GM12878 (cell line): ENCODE results near the gene ADD1. TPM values are rescaled to one million over a fixed set of nuclear protein-coding genes. Genes with fewer than 3 reads are reported as not detected.

Source experiments
- ATAC-seq: fragments of 200-7000 bp; cut with Tn5 transposase; 3 replicates; pipeline ENCODE4 v1.9.1; 2020; ENCODE audit warnings: mild to moderate bottlenecking, moderate library complexity
- BruUV-seq: library from RNA; stranded (reverse); fragments of 400-500 nt; replicated peaks from 2 replicates; lab custom pipeline; 2021; lab: Mats Ljungman, UMichigan
- CTCF ChIA-PET: fragments of 300-600 bp; sonication (Branson Sonifier 250); formaldehyde crosslinking; extraction: SDS; loops from one replicate; lab custom pipeline; 2021; ENCODE audit warnings: inconsistent platforms; lab: Yijun Ruan, JAX
- POLR2A ChIA-PET: fragments of 350-600 bp; formaldehyde crosslinking; extraction: SDS; loops from one replicate; lab custom pipeline; 2021; ENCODE audit warnings: inconsistent platforms; lab: Charles Lee
- RAD21 ChIA-PET: fragments of 300-600 bp; sonication (Branson Sonifier 250); formaldehyde crosslinking; loops from one replicate; lab custom pipeline; 2023; ENCODE audit warnings: antibody characterized with exemption; ENCODE audit not compliant: unreplicated experiment; lab: Charles Lee
- SMC1A ChIA-PET: fragments of 300-600 bp; sonication (Branson Sonifier 250); formaldehyde crosslinking; loops from one replicate; lab custom pipeline; 2023; ENCODE audit not compliant: unreplicated experiment, uncharacterized antibody; lab: Charles Lee
- DNase-seq: peaks from one replicate; pipeline ENCODE4 v3.0.0-alpha.2; 2011; ENCODE audit warnings: low read depth, low spot score
- FAIRE-seq: peaks from 3 replicates; lab custom pipeline; 2011; peaks lifted over from hg19 to GRCh38; lab: Jason Lieb, UNC
- H2AFZ ChIP-seq: 2 replicates; pipeline ENCODE4 v1.6.0; 2011; ENCODE audit warnings: low read depth, low read length, control low read depth; ENCODE audit not compliant: control insufficient read depth
- H3K27ac ChIP-seq: 2 replicates; pipeline ENCODE4 v1.5.1; 2011; ENCODE audit warnings: control low read depth; ENCODE audit not compliant: control insufficient read depth, insufficient read depth
- H3K27me3 ChIP-seq, 2 experiments: replicated peaks in 1 of 2; 2 replicates each; pipeline versions ENCODE4 v1.6.0 to v1.6.1; 2011; ENCODE audit warnings: low read length in 1 of 2; ENCODE audit not compliant: control insufficient read depth in 2 of 2, insufficient read depth in 2 of 2
- H3K36me3 ChIP-seq, 2 experiments: 2 replicates each; pipeline ENCODE4 v1.5.1; 2011; ENCODE audit warnings: low read length in 1 of 2; ENCODE audit not compliant: control insufficient read depth in 2 of 2, insufficient read depth in 2 of 2
- H3K4me1 ChIP-seq: 2 replicates; pipeline ENCODE4 v1.6.1; 2011; ENCODE audit warnings: mild to moderate bottlenecking, low read length, moderate library complexity, mixed read lengths; ENCODE audit not compliant: control insufficient read depth, insufficient read depth
- H3K4me2 ChIP-seq: 2 replicates; pipeline ENCODE4 v1.6.0; 2011; ENCODE audit warnings: control low read depth; ENCODE audit not compliant: control insufficient read depth, insufficient read depth
- H3K4me3 ChIP-seq: fragments of 200-600 bp; sonication (generic); 2 replicates; pipeline ENCODE4 v1.5.1; 2016
- H3K79me2 ChIP-seq: 2 replicates; pipeline ENCODE4 v1.6.0; 2011; ENCODE audit warnings: low read length; ENCODE audit not compliant: control insufficient read depth, insufficient read depth
- H3K9ac ChIP-seq: 2 replicates; pipeline ENCODE4 v1.8.0; 2011; ENCODE audit warnings: low read length, control low read depth, mixed read lengths; ENCODE audit not compliant: control insufficient read depth, insufficient read depth
- H3K9me3 ChIP-seq: replicated peaks from 3 replicates; pipeline ENCODE4 v1.5.1; 2011; ENCODE audit warnings: mild to moderate bottlenecking, low read length; ENCODE audit not compliant: control insufficient read depth, insufficient read depth
- H4K20me1 ChIP-seq: 2 replicates; pipeline ENCODE4 v1.6.0; 2011; ENCODE audit not compliant: control insufficient read depth, insufficient read depth
- BACH1 ChIP-seq: fragments of 450-650 bp; IDR thresholded peaks from 2 replicates; pipeline ENCODE4 v1.6.1; 2017; ENCODE audit warnings: mild to moderate bottlenecking, borderline replicate concordance
- HDAC2 ChIP-seq: fragments of 200-600 bp; sonication (generic); IDR thresholded peaks from 2 replicates; pipeline ENCODE4 v1.6.1; 2017
- KAT2A ChIP-seq: conservative IDR thresholded peaks from 2 replicates; pipeline ENCODE4 v1.6.1; 2011; ENCODE audit warnings: low read depth, low read length; ENCODE audit not compliant: control insufficient read depth
- POLR2A ChIP-seq: IDR thresholded peaks from 2 replicates; pipeline ENCODE4 v1.6.1; 2011; ENCODE audit warnings: low read depth, mild to moderate bottlenecking, low read length
- RB1 ChIP-seq: fragments of 450-650 bp; formaldehyde crosslinking; IDR thresholded peaks from 2 replicates; pipeline ENCODE4 v1.6.1; 2017; ENCODE audit warnings: mild to moderate bottlenecking, borderline replicate concordance
- SREBF2 ChIP-seq: IDR thresholded peaks from 2 replicates; pipeline ENCODE4 v1.6.1; 2012; ENCODE audit warnings: mild to moderate bottlenecking, low read length
- SUZ12 ChIP-seq: fragments of 200-600 bp; sonication (generic); IDR thresholded peaks from one replicate; pipeline ENCODE4 v1.6.1; 2018; ENCODE audit warnings: antibody characterized with exemption, mild to moderate bottlenecking; ENCODE audit not compliant: unreplicated experiment
- WRNIP1 ChIP-seq: IDR thresholded peaks from 2 replicates; pipeline ENCODE4 v1.6.1; 2011; ENCODE audit warnings: low read depth, low read length, improper control_type of control experiment, borderline replicate concordance
- ZNF207 ChIP-seq: fragments of 450-650 bp; IDR thresholded peaks from 2 replicates; pipeline ENCODE4 v1.6.1; 2014; ENCODE audit warnings: antibody characterized with exemption, mild to moderate bottlenecking, borderline replicate concordance
- WGBS: methylation state at CpG from one replicate; pipeline ENCODE4 v1.1.6; 2016; ENCODE audit warnings: low lambda C conversion rate; ENCODE audit not compliant: insufficient replicate concordance, insufficient coverage; ENCODE audit errors: missing lambda C conversion rate; 5-methylcytosine and 5-hydroxymethylcytosine counted together
- in situ Hi-C: fragments of 300-500 bp; cut with MboI; formaldehyde crosslinking; loops from 9 replicates; pipeline ENCODE4 v1.14.3; 2018; ENCODE audit warnings: mixed read lengths
- intact Hi-C: fragments of 100-400 bp; cut with micrococcal nuclease; formaldehyde crosslinking; loops from one replicate; pipeline ENCODE4 v1.14.2; 2022; ENCODE audit not compliant: unreplicated experiment
- polyA plus RNA-seq, 11 experiments: library from polyadenylated mRNA; depleted of rRNA in 4 of 11; unstranded in 6 of 11; stranded (reverse) in 5 of 11; fragments of >200 nt; fragmentation: Nextera tagmentation in 4 of 11; fragmentation: Illumina TruSeq in 1 of 11; extraction: Ambion mirVana in 4 of 11; extraction: Trizol in 1 of 11; gene quantifications; 1 replicate in 1 of 11; 2 replicates in 10 of 11; pipeline versions ENCODE4 v1.2.1 to v1.2.3, GENCODE V29; 2011 to 2016; ENCODE audit warnings: inconsistent platforms in 2 of 11, missing spikeins in 2 of 11, low read depth in 1 of 11
- total RNA-seq, 4 experiments: library from RNA; depleted of rRNA in 3 of 4; stranded (reverse); fragments of >200 nt in 3 of 4; fragmentation: Illumina TruSeq in 1 of 4; extraction: Trizol in 1 of 4; gene quantifications; 2 replicates each; pipeline versions ENCODE4 v1.2.1 to v1.2.3, GENCODE V29; 2013 to 2021

ADD1 gene
- total and polyA plus RNA-seq, 10 of the 15 experiments (the other 5 are each of a cell fraction or from before 2014, with no cell fraction given), result 21.6 to 182 (median 105) TPM

- FAIRE-seq (no peak), ATAC-seq (no peak), DNase-seq (no peak)
- no TSS peak for BruUV-seq
- in situ Hi-C loops (no loop called here), intact Hi-C loops (no loop called here)
- no peaks in the 10 kb centered on the region for H3K9me3 ChIP-seq
- no peak overlapping the region for H3K9ac ChIP-seq
- no peaks in the 10 kb centered on the region for H4K20me1 ChIP-seq
- H2AFZ ChIP-seq, result no peak overlapping the region
- H3K4me1 ChIP-seq, result peaks cover 18% of the 10 kb centered on the region
- ChIA-PET RAD21 (no interaction called here), CTCF (no interaction called here), SMC1A (no interaction called here), POLR2A (no interaction called here)
- H3K36me3 ChIP-seq, result peaks cover 13 to 37% of the 10 kb centered on the region in 2 experiments; a peak in 3 of 4 replicates
- TF ChIP-seq SREBF2, result no peak
- no peak for TF ChIP-seq SUZ12
- no peak for TF ChIP-seq BACH1
- no peak for TF ChIP-seq WRNIP1
- TF ChIP-seq HDAC2, result no peak
- TF ChIP-seq RB1, result no peak
- H3K4me3 ChIP-seq, result no peak overlapping the region
- H3K79me2 ChIP-seq, result no peaks in the 10 kb centered on the region
- no peak overlapping the region for H3K4me2 ChIP-seq
- 93% methylated on average over 11 of the region's 18 CpGs for WGBS
- no peaks in the 10 kb centered on the region for H3K27me3 ChIP-seq
- H3K27ac ChIP-seq, result no peak overlapping the region
Measured at GRCh38 chr4:2829321-2829932, 14.2 kb upstream of the ADD1 start.

DNA sequence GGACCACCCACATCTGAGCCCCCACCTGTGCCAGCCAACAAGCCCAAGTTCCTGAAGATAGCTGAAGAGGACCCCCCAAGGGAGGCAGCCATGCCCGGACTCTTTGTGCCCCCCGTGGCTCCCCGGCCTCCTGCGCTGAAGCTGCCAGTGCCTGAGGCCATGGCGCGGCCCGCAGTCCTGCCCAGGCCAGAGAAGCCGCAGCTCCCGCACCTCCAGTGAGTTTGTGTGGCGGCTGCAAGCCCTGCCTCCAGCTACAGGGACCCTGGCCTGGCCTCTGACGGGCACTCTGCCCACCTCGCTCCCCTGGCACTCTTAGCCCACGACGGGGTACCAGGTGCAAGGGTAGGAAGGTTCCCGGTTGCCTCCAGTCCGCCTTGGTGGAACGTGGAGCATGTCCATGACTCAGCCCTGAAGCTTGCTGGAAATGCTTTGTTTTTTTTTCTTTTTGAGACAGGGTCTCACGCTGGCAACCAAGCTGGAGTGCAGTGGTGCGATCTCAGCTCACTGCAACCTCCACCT lies 13.7 kb upstream of the ADD1 start:
- no peak overlapping the region for H3K27ac ChIP-seq
- no peaks in the 10 kb centered on the region for H3K27me3 ChIP-seq
- H2AFZ ChIP-seq, result no peak overlapping the region
- RAD21 ChIA-PET, result no interaction called here
- no peak for FAIRE-seq
- H4K20me1 ChIP-seq, result no peaks in the 10 kb centered on the region
- WGBS, result 96% methylated on average over 19 of the region's 19 CpGs
- BruUV-seq, result no TSS peak
- DNase-seq, result no peak
- H3K9me3 ChIP-seq, result no peaks in the 10 kb centered on the region
- H3K4me1 ChIP-seq, result peaks cover 24% of the 10 kb centered on the region
- TF ChIP-seq ZNF207 (no peak), POLR2A (peak; percentile 25; the same call in 1 of the 2 replicates), KAT2A (no peak)
- H3K36me3 ChIP-seq, result peaks cover 13 to 32% of the 10 kb centered on the region in 2 experiments; a peak in 3 of 4 replicates
- no peak overlapping the region for H3K9ac ChIP-seq
- H3K4me3 ChIP-seq, result no peak overlapping the region
- POLR2A ChIA-PET, result no interaction called here
- intact Hi-C loops (no loop called here), in situ Hi-C loops (no loop called here)
- SMC1A ChIA-PET, result no interaction called here
- no peaks in the 10 kb centered on the region for H3K79me2 ChIP-seq
- CTCF ChIA-PET, result no interaction called here
- ATAC-seq, result no peak
- no peak overlapping the region for H3K4me2 ChIP-seq
